ENCODE data around the gene SUV39H2.

The SUV39H2 gene

GRCh38 chr10:14839305-14839695 is 39.4 kb upstream of the SUV39H2 start:
- peaks cover 32% of the 10 kb centered on the region for H3K79me2 ChIP-seq (ENCODE audit: low read length)
- H3K27ac ChIP-seq (ENCODE audit: low read length): peak overlapping the region; percentile 59; the same call in 1 of the 2 replicates
- TF ChIP-seq, protein P1, sequence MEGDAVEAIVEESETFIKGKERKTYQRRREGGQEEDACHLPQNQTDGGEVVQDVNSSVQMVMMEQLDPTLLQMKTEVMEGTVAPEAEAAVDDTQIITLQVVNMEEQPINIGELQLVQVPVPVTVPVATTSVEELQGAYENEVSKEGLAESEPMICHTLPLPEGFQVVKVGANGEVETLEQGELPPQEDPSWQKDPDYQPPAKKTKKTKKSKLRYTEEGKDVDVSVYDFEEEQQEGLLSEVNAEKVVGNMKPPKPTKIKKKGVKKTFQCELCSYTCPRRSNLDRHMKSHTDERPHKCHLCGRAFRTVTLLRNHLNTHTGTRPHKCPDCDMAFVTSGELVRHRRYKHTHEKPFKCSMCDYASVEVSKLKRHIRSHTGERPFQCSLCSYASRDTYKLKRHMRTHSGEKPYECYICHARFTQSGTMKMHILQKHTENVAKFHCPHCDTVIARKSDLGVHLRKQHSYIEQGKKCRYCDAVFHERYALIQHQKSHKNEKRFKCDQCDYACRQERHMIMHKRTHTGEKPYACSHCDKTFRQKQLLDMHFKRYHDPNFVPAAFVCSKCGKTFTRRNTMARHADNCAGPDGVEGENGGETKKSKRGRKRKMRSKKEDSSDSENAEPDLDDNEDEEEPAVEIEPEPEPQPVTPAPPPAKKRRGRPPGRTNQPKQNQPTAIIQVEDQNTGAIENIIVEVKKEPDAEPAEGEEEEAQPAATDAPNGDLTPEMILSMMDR (IDR thresholded peaks at IDR 0.05; ENCODE audit: low read depth, low read length): no peak
- TF ChIP-seq EZH2phosphoT487 (IDR thresholded peaks at IDR 0.05; ENCODE audit: low read depth): no peak

GRCh38 chr10:14840178-14840577 is 38.5 kb upstream of the SUV39H2 start:
- TF ChIP-seq, protein P1 (IDR thresholded peaks at IDR 0.05; ENCODE audit: low read depth, low read length): no peak
- no peak for TF ChIP-seq EZH2phosphoT487 (IDR thresholded peaks at IDR 0.05; ENCODE audit: low read depth)
- no peak overlapping the region for H3K4me3 ChIP-seq (ENCODE audit: low read length)
- no peak overlapping the region for H3K9ac ChIP-seq (ENCODE audit: low read length)
- peaks cover 9% of the 10 kb centered on the region for H3K4me1 ChIP-seq (ENCODE audit: low read length)
- no peaks in the 10 kb centered on the region for H3K9me3 ChIP-seq (ENCODE audit: insufficient read depth, low read length)
- peaks cover 34% of the 10 kb centered on the region for H3K36me3 ChIP-seq (replicated peaks; ENCODE audit: low read depth, low read length)
- no peaks in the 10 kb centered on the region for H3K27me3 ChIP-seq (ENCODE audit: low read depth, low read length)
- H2AFZ ChIP-seq (ENCODE audit: low read depth, low read length): no peak overlapping the region
- H3K27ac ChIP-seq (ENCODE audit: low read length): no peak overlapping the region
- 0 out of 2 replicates have a peak, but pooled peaks cover 4% of the 10 kb centered on the region for H4K20me1 ChIP-seq (ENCODE audit: insufficient read depth, low read length)
- H3K4me2 ChIP-seq (ENCODE audit: low read length): no peak overlapping the region
- peaks cover 32% of the 10 kb centered on the region for H3K79me2 ChIP-seq (ENCODE audit: low read length)

More at GRCh38 chr10:14839305-14839695, 39.4 kb upstream of the SUV39H2 start:
- peaks cover 34% of the 10 kb centered on the region for H3K36me3 ChIP-seq (replicated peaks; ENCODE audit: low read depth, low read length)
- no peaks in the 10 kb centered on the region for H3K9me3 ChIP-seq (ENCODE audit: insufficient read depth, low read length)
- peak overlapping the region; percentile 96 for H3K4me2 ChIP-seq (ENCODE audit: low read length)
- H3K4me3 ChIP-seq (ENCODE audit: low read length): peak overlapping the region; percentile 98
- H4K20me1 ChIP-seq (ENCODE audit: insufficient read depth, low read length): 0 out of 2 replicates have a peak, but pooled peaks cover 4% of the 10 kb centered on the region
- no peaks in the 10 kb centered on the region for H3K27me3 ChIP-seq (ENCODE audit: low read depth, low read length)
- peak overlapping the region; percentile 94 for H3K9ac ChIP-seq (ENCODE audit: low read length)
- H2AFZ ChIP-seq (ENCODE audit: low read depth, low read length): no peak overlapping the region
- H3K4me1 ChIP-seq (ENCODE audit: low read length): peaks cover 9% of the 10 kb centered on the region

DNA sequence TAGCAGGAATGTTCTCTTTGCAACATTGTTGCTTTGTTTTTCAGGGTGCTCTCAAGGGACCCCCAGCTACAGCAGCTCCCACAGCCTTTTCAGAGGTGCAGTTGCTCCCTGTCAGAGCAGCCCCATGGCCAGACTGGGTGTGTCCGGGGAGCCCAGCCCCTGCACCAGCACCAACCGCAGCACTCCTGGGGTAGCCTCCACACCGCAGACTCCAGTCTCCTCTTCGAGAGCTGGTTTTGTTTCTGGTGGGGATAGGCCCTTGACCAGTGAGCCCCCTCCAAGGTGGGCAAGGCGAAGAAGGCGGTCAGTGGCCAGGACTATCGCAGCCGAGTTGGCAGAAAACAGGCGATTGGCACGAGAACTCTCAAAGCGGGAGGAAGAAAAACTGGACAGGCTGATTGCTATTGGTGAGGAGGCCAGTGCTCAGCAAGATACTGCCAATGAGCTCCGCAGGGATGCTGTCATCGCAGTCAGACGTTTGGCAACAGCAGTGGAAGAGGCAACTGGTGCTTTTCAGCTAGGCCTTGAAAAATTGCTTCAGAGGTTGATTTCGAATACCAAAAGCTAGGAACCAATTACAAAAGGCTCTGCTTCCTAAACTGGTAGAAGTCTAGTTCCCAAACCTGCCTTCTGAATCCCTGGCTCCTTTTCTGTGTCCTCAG is 35.2 kb upstream of the SUV39H2 start:
- no peak for TF ChIP-seq EZH2phosphoT487 (IDR thresholded peaks at IDR 0.05; ENCODE audit: low read depth)
- TF ChIP-seq, protein P1 (IDR thresholded peaks at IDR 0.05; ENCODE audit: low read depth, low read length): no peak
- Histone ChIP-seq H3K9me3 (ENCODE audit: insufficient read depth, low read length) (no peaks in the 10 kb centered on the region), H3K27me3 (ENCODE audit: low read depth, low read length) (no peaks in the 10 kb centered on the region), H2AFZ (ENCODE audit: low read depth, low read length) (no peak overlapping the region), H3K79me2 (ENCODE audit: low read length) (peaks cover 28% of the 10 kb centered on the region), H3K4me3 (ENCODE audit: low read length) (no peak overlapping the region), H3K4me2 (ENCODE audit: low read length) (no peak overlapping the region), H3K36me3 (replicated peaks; ENCODE audit: low read depth, low read length) (peaks cover 36% of the 10 kb centered on the region), H3K9ac (ENCODE audit: low read length) (no peak overlapping the region), H3K4me1 (ENCODE audit: low read length) (peaks cover 4% of the 10 kb centered on the region), H4K20me1 (ENCODE audit: insufficient read depth, low read length) (0 out of 2 replicates have a peak, but pooled peaks cover 4% of the 10 kb centered on the region), H3K27ac (ENCODE audit: low read length) (no peak overlapping the region)

DNA sequence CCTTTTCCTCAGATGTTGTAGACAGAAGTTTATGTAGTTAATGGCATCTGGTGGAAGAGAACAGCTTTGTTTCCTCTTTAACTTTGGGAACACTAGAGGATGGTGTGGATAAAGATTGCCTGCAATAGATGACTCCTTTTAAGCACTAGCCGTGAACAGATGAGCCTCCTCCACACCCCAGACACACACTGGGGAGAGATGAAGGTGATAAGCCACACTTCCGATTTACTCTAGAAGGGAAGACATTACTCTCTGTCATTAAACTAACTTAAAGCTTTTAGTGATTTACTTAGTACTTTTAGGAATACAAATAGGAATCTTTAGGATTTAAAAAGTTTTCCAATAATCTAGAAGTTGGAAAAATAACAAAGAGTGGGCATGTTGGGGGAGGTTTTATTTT is 33.7 kb upstream of the SUV39H2 start:
- Histone ChIP-seq H3K4me3 (ENCODE audit: low read length) (no peak overlapping the region), H2AFZ (ENCODE audit: low read depth, low read length) (no peak overlapping the region), H3K36me3 (replicated peaks; ENCODE audit: low read depth, low read length) (peaks cover 38% of the 10 kb centered on the region), H3K9ac (ENCODE audit: low read length) (no peak overlapping the region), H3K27me3 (ENCODE audit: low read depth, low read length) (no peaks in the 10 kb centered on the region), H3K9me3 (ENCODE audit: insufficient read depth, low read length) (no peaks in the 10 kb centered on the region), H3K79me2 (ENCODE audit: low read length) (peaks cover 14% of the 10 kb centered on the region), H3K4me1 (ENCODE audit: low read length) (no peaks in the 10 kb centered on the region), H4K20me1 (ENCODE audit: insufficient read depth, low read length) (no peaks in the 10 kb centered on the region), H3K27ac (ENCODE audit: low read length) (no peak overlapping the region), H3K4me2 (ENCODE audit: low read length) (no peak overlapping the region)
- TF ChIP-seq, protein P1 (IDR thresholded peaks at IDR 0.05; ENCODE audit: low read depth, low read length): no peak
- no peak for TF ChIP-seq EZH2phosphoT487 (IDR thresholded peaks at IDR 0.05; ENCODE audit: low read depth)
